Medulla oblongata (tissue), 1 donor: ENCODE measurements around the gene LGI1.

ENCODE experiments used
- DNase-seq: peaks from one replicate; pipeline ENCODE4 v3.0.0-alpha.2; 2015; ENCODE audit errors: extremely low spot score

LGI1 gene

DNA sequence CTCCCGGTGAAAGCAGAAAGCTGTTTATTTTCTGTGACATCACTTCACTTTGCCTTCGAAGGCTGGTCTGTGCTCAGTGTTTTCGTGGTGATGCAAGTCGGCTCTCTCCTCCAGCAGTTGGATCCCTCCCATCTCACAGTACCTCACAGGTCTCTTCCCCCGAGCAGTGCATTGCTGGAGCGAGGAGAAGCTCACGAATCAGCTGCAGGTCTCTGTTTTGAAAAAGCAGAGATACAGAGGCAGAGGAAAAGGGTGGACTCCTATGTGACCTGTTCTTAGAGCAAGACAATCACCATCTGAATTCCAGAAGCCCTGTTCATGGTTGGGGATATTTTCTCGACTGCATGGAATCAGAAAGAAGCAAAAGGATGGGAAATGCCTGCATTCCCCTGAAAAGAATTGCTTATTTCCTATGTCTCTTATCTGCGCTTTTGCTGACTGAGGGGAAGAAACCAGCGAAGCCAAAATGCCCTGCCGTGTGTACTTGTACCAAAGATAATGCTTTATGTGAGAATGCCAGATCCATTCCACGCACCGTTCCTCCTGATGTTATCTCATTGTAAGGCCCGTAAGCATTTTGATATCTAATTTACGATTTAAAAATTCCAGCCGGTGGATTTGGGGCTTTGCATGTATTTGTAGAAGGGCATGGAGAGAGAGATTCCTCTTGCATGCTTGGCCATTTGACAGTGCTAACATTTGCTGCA, at the start of gene LGI1:
TSS of gene LGI1 (plus strand) at position 136 of the 707 bp plus-strand sequence. CDS start at position 345, 209 bp downstream.
- no peak for DNase-seq

DNA sequence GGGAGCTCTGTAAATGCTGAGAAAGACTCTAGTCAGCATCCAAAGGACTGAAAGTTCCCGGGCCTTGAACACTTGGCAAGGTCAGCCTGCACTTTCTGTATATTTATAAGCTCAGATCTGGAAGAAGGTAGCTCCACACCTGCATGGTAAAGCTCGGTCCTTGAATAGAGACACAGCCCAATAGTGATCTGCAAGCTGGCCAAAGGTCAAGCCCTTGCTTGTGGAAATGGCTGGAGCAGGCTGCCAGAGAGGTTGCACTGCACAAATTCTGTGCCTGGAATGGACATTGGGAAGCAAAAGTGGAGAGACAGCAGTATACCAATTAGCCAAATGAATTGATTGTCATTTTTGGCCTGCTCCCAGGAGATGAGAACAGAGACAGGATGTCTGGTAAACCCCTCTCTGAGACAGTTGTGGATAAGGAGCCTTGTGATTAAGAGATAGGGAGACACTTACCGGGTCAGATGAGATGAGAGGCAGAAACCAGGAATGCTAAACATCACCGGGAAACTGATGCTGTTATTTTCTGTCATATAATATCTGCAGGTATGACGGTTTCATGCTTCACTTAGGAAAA, 47.3 kb upstream of the LGI1 start:
- no peak for DNase-seq

DNA sequence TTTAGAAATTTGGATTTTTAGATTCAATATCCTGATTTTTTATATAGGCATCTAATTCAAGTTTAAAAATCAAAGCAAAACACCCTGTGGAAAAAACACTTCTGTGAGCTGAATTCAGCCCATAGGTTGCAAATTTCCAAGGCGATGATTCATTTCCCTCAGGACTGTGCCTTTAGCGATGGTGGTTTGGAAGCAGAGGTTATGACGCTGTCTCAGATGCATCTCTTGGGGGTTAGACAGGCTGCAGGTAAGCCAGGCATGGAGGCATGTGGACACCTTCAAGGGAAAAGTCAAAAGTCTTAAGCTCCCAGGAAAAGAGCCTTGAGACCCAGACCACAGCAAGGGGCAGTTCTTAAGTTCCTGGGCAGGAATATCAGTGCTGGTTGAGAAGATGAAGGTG, 45.8 kb upstream of the LGI1 start:
- DNase-seq, result no peak

DNA sequence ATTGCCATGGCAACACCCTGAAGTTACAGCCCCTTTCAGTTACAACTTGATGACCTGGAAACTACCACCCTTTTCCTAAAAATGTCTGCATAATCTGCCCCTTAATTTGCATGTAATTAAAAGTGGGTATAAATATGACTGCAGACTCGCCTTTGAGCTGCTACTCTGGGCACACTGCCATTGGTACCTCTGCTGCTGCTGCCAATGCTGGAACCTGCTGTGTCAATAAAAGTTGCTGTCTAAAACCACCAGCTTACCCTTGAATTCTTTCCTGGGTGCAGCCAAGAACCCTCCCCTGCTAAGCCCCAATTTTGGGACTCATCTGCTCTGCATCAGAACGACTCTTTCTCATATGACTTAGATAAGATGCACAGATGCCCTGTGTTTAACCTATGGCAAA, 45.1 kb upstream of the LGI1 start:
- no peak for DNase-seq

DNA sequence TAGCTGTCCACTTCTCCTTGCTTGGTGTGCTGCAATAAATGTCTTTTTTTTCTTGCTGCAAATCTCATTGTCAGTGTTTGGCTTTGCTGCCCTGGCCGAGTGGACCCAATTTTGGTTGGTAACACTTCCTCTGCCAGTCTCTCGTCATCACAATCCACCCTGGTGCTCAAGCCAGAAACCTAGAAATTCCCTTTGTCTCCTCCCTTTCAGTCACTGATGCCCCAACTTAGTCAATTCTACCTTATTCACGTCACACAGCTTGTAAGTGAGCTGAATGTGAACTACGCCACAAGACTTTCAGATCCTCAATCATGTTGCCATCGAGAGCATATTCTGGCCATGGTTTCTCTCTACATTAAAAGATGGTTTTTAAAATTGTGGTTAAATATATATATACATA, 42.4 kb upstream of the LGI1 start:
- DNase-seq, result no peak

DNA sequence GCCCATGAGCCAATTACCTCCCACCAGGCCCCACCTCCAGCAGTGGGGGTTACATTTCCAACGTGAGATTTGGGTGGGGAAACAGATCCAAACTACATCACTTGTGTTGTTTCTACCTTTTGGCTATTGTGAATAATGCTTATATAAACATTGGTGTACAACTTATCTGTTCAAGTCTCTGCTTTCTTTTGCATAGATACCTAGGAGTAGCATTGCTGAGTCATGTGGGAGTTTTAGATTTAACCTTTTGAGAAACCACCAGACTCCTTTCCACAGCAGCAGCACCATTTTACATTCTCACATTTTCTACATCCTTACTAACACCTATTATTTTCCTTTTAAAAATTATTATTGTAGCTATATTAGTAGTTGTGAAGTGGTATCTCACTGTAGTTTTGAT, 41.0 kb upstream of the LGI1 start:
- DNase-seq, result no peak

DNA sequence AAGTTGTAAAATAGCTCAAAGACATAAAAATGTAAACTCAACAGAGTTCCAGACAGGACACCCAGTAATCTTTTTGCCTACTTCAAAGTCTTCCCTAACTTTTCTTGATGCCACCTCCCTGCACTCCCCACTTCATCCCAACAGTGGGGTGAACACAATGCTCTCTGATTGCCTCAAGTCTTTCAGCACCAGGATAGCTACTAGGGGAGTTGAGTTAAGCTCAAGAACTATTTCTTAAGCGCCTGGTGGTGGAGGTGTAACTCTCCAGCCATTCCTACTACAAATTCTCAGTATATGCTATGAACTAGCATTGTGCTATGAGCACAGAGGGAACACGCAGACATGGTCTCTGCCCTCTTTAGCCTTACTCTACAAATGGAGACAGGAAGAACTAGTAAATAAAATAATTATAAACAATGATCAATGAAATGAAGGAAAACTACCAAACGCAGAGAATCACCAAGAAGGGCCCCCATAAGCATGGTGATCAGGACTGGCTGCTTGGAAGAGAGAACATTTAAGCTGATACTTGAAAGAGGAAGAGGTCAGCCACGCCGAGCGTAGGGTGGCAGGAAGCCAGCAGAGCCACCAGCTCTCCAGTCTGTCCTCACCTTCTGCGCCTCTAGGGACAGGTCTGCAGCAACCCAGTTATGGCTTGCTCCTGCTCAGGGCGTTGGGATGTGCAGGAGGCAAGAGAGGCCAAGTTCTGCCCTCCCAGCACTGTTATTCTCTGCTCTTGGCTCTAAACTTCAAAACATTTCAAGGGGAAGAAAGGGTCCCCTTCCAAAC, 38.6 kb upstream of the LGI1 start:
- DNase-seq, result peak; percentile 22

DNA sequence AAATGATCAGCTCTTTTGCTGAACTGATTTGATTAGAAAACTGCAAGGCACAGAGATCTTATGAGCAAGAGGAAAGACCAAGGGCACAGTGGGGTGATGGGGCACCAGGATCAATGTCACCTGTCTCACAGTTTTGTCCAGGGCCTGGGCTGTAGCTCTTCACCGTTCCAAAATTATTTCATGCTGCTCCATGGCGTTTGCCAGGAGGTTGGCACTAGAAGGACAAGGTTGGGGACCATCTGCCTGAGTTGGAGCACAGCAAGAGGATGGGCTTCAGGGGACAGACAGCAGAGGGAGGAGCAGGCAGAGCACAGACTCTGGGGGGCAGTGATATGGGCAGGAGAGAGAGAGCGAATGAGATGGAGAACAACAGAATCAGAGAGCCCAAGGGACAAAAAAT, 37.8 kb upstream of the LGI1 start:
- no peak for DNase-seq

DNA sequence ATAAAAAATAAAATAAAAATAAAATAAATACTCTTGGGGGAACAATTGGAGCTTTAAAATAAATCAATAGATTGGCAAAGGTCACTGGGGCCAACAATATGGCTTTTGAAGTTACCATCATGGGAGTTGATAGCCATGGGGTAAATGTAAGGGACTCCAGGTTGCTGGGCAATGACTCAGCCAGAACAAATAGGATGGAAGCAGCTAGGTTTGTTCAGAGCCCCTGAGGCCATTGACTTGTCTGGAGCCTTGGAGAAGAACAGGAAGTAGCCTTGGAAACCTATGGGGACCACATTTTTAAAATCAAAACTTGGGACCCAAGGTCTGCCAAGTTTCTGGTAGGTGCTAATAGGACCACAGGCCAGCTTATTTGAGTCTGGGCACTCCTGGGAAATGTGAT, 35.2 kb upstream of the LGI1 start:
- no peak for DNase-seq

DNA sequence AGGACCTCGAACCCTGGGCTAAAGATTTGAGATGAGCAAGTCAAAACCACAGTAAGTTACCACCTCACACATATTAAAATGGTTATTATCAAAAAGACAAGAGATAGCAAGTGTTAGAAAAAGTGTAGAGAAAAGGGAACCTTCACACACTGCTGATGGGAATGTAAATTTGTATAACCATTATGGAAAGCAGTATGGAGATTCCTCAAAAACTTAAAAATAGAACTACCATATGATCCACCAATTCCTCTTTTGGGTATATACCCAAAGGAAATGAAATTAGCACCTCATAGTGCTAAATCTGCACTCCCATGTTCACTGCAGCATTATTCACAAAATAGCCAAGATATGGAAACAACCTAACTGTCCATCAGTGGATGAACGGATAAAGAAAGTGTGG, 34.6 kb upstream of the LGI1 start:
- DNase-seq, result no peak

DNA sequence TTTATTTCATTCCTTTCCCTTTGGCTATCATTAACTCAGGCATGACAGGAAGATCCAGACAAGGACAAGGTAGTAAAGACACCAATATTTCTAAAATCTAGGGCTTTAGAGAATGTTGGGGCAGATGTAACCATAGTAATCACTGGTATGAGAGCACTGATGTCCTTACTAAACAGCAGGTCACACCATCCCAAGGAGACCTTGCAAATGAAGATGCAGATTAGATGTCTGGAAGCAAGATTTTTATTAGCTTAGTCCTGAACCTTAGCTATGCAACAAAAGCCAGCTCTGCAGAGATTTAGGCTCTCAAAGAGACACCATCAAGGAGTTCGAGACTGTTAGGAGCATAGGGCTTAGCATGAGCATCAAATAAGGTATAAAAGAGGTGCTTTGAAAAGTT, 31.7 kb upstream of the LGI1 start:
- no peak for DNase-seq

DNA sequence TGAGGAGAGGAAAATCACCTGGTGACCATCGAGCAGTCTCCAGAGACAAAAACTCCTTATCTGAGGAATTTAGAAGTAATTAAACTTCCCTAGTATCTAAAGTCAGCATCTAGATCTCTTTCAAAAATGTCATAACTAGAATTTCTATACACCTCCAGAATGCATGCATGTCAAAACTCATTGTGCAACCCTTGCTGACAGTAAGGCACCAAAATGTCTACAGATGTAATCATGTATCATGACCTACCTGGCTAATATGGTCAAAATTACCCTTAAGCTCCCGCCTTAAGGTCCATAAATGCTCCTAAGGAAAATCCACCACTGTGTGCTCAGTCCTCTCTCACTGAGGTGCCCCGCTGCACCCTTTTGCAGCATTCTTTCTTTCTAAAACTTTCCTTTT, 16.4 kb upstream of the LGI1 start:
- no peak for DNase-seq

DNA sequence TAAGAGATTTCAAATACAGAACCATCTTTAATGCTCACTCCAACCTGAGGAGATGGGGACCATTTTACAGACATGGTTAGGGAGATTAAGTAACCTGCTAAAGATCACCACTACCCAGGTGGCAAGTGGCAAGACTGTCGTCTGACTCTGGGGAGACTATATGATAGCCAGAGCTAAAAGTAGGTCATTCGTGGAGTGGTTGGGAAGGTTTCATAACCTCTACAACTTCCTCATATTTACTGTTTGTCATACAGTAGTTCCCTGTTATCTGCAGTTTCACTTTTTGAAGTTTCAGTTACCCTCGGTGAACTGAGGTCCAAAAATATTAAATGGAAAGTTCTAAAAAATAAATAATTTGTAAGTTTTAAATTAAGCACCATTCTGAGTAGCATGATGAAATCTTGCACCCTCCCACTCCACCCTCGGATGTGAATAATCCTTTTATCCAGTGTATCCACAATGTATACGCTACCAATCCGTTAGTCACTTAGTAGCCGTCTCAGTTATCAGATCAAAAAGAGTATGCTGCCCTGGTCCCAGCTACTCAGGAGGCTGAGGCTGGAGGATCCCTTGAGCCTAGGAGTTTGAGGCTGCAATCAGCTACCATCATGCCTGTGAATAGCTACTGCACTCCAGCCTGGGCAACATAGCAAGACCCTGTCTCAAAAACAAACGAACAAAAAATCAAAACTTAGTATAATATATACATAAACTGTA, 14.9 kb upstream of the LGI1 start:
- DNase-seq, result peak; percentile 56

DNA sequence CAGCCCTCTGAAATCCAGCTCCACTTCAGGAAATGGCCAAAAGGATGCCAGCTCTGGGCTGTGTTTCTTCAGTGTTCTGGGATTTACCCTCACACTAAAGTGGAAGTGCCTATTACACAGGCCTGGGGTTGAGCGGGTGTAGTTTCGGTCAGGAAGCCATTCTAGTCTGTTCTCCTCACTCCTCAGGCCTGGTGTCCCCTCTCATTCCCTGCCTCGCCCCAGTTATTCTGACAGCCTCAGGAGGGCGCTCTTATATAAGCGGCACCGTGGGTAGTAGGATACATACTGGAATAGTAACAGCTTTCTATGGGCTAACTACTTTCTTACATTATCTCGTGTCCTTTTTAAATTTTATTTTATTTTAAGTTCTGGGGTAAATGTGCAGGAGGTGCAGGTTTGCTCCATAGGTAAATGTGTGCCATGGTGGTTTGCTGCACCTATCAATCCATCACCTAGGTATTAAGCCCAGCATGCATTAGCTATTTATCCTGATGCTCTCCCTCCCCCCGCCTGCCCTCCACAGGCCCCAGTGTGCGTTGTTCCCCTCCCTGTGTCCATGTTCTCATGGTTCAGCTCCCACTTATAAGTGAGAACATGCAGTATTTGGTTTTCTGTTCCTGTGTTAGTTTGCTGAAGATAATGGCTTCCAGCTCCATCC, 12.2 kb upstream of the LGI1 start:
- peak; percentile 73 for DNase-seq

DNA sequence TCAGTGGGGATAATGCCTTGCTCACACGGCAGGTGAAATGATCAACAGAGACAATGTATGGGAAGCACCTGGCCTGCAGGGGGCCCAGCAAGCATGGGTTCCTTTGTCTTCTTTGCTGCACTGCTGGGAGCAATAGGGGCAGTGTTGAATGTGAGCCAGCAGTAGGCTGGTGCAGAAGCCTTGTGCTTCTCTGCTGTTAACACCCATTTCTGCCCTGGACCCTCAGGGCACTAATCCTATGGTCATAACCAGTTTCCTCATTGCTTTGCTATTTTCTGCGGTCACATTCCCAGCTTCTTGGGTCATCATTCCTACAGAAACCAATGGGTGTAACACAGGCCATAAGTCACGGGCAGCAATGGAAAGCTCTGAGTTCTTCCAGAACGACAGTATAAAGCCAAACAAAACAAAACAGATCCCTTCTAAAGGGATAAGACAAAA, 10.9 kb upstream of the LGI1 start:
- DNase-seq, result no peak

DNA sequence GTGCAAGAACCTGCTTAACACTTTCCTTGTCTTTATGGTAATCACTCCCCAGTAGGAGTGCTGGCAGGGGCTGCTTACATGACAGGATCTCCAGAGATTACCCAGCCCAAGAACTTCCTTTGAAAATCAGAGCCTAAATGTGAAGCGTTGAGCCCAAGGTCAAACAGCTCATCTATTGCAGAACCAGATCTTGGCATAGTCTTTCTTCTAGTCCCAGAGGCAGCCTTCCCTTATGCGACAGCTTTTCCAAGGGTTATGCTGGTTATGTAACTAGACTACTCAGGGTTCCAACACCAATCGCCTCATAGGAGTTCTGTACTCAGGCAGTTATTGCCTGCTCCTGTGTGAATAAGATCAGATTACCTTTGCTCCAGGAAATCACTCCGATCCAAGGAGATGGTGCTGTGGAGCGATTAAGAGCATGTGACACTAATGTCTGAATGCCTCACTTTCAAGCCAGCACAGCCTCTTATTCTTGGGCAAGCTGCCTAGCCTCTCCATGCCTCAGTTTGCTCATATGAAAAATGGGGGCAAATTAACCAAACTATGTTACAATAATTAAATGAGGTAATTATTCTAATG, 8.4 kb upstream of the LGI1 start:
- no peak for DNase-seq

DNA sequence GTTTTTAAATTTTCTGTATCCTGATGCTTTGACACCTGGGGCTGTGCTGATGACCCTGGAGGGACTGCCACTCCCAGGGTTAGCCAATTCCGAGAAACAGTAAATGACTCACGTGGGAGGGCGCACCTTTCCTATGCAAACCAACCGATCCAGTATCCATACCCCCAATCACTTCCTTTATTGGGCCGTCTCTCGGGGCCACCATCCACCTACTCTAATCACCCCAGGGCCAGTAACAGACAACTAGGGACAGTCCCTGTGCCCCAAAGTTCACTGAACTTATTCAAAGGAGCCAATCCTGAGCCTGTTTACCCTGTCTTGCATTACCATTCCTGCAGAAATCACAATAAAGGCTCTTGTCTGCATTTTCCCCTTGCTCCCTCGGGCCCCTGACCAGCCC, 6.6 kb upstream of the LGI1 start:
- no peak for DNase-seq

DNA sequence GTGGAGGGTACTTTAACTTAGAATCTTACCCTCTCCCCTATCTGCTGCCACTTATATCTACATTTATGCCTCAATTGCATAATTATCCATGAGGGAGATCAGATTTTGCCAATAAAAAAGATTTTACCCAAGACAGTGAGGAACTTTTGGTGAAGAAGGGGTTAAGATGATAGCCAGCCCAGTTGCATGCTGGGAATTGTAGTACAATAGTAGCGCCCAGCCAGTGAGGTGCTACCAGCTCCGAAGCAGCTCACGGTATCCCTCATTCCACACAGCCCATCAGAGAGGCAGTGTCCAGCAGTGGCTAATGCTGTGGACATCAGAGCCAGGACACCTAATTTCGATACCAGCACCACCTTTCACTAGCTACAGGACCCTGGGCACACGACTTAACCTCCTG, 5.9 kb upstream of the LGI1 start:
- no peak for DNase-seq

DNA sequence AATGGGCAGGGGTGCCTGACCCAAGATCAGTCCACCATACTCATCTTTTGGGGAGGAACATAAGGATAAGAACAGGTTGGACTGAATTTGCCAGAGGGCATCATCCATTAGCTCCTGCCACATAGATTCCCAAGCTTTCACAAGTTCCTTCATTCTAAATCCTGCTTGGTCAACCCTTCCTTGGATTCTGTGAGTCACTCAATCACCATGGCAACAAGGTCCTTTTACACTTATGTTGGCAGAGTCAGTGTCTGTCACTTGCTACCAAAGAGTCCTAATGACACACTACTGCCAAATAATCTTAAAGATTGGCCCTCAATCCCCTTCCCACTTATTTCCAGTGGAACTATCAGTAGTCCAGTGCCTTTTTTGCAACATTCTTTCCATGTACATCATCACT, 5.0 kb upstream of the LGI1 start:
- DNase-seq, result no peak

DNA sequence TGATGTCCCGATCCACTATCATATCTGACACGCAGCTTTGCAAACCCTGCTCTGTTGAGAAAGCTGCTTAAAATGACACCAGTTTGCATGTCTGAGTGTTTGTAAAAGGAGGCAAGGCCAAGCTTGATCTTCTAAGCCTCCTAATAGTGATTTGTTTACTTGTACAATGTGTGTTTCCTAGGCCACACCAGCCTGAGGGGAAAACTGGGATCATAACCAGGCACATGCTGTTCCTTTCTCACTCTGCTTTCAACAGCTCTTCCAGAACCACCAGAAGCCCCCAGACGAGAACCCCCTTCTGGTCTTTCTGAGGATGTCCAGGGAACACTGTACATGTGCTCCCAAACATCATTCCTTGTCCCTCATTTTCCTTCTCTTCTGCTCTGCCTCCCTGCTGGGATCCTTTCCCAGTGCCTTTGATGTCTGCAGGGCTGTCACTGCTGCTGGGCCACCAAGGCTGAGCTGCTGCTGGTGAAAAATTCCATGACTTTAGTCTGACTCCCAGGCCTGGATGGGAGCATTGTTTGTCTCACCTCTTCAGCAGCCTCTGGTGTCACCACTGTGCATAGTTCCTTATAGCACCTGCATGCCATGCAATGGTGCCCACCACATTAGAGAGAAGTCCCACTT, 4.0 kb upstream of the LGI1 start:
- DNase-seq, result no peak

DNA sequence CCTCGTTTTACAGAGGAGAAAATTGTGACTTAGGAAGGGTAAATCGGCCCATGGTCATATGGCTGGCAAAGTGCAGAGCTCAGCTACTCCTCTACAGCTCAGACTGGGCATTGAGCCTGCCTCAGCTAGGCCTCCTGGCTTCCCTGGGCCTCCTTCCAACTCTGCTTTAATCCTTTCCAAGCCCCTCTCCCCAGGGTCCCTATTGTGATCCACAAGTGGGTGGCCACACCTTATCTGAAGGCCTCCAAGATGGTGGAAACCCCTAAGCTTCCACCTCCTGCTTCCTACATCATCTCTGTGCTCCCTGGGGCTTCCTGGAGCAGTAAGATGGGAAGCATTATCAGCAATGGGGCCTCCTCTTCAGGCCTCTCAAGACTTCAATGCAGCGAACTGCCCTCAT, 3.0 kb upstream of the LGI1 start:
- no peak for DNase-seq
